ENCODE data around the gene RAB24.

Gene RAB24

GRCh38 chr5:177327539-177328522 is 24.3 kb upstream of the RAB24 start:
- no peaks in the 10 kb centered on the region; the same call in 1 of the 2 replicates for H3K36me3 ChIP-seq (ENCODE audit: insufficient read depth, low read length)
- peaks cover 24% of the 10 kb centered on the region for H3K4me1 ChIP-seq (ENCODE audit: insufficient read depth, low read length)
- H3K9ac ChIP-seq (ENCODE audit: low read depth, low read length) = no peak overlapping the region
- H3K9me3 ChIP-seq (ENCODE audit: control insufficient read depth, insufficient read depth, low read length) = no peaks in the 10 kb centered on the region

- Histone ChIP-seq H3K36me3 (ENCODE audit: insufficient read depth, low read length) (no peaks in the 10 kb centered on the region; the same call in 1 of the 2 replicates), H3K9me3 (ENCODE audit: control insufficient read depth, insufficient read depth, low read length) (no peaks in the 10 kb centered on the region), H3K9ac (ENCODE audit: low read depth, low read length) (no peak overlapping the region), H3K4me1 (ENCODE audit: insufficient read depth, low read length) (peaks cover 24% of the 10 kb centered on the region)
Observed at GRCh38 chr5:177325868-177326381, 22.4 kb upstream of the RAB24 start.

- no peaks in the 10 kb centered on the region for H3K36me3 ChIP-seq (ENCODE audit: insufficient read depth, low read length)
- peaks cover 16% of the 10 kb centered on the region for H3K4me1 ChIP-seq (ENCODE audit: insufficient read depth, low read length)
- no peak overlapping the region for H3K9ac ChIP-seq (ENCODE audit: low read depth, low read length)
- H3K9me3 ChIP-seq (ENCODE audit: control insufficient read depth, insufficient read depth, low read length) = no peaks in the 10 kb centered on the region
Observed at GRCh38 chr5:177320879-177321278, 17.4 kb upstream of the RAB24 start.

- H3K9ac ChIP-seq (ENCODE audit: low read depth, low read length) = no peak overlapping the region
- H3K4me1 ChIP-seq (ENCODE audit: insufficient read depth, low read length) = peaks cover 8% of the 10 kb centered on the region
- H3K9me3 ChIP-seq (ENCODE audit: control insufficient read depth, insufficient read depth, low read length) = no peaks in the 10 kb centered on the region
- no peaks in the 10 kb centered on the region for H3K36me3 ChIP-seq (ENCODE audit: insufficient read depth, low read length)
Observed at GRCh38 chr5:177319913-177320588, 16.5 kb upstream of the RAB24 start.

GRCh38 chr5:177317959-177318377 is 14.4 kb upstream of the RAB24 start:
- H3K9me3 ChIP-seq (ENCODE audit: control insufficient read depth, insufficient read depth, low read length) = no peaks in the 10 kb centered on the region
- H3K36me3 ChIP-seq (ENCODE audit: insufficient read depth, low read length) = no peaks in the 10 kb centered on the region
- no peak overlapping the region for H3K9ac ChIP-seq (ENCODE audit: low read depth, low read length)
- peaks cover 4% of the 10 kb centered on the region for H3K4me1 ChIP-seq (ENCODE audit: insufficient read depth, low read length)

GRCh38 chr5:177316005-177316404 is 12.5 kb upstream of the RAB24 start:
- Histone ChIP-seq H3K9ac (ENCODE audit: low read depth, low read length) (no peak overlapping the region), H3K4me1 (ENCODE audit: insufficient read depth, low read length) (peaks cover 4% of the 10 kb centered on the region), H3K9me3 (ENCODE audit: control insufficient read depth, insufficient read depth, low read length) (no peaks in the 10 kb centered on the region), H3K36me3 (ENCODE audit: insufficient read depth, low read length) (no peaks in the 10 kb centered on the region)

GRCh38 chr5:177315411-177315810 is 11.9 kb upstream of the RAB24 start:
- Histone ChIP-seq H3K4me1 (ENCODE audit: insufficient read depth, low read length) (peaks cover 4% of the 10 kb centered on the region), H3K36me3 (ENCODE audit: insufficient read depth, low read length) (no peaks in the 10 kb centered on the region), H3K9me3 (ENCODE audit: control insufficient read depth, insufficient read depth, low read length) (no peaks in the 10 kb centered on the region), H3K9ac (ENCODE audit: low read depth, low read length) (no peak overlapping the region)

- H3K36me3 ChIP-seq (ENCODE audit: insufficient read depth, low read length) = no peaks in the 10 kb centered on the region
Observed at GRCh38 chr5:177314376-177315342, 11.1 kb upstream of the RAB24 start.

GRCh38 chr5:177313561-177314259 is 10.2 kb upstream of the RAB24 start:
- Histone ChIP-seq H3K9me3 (ENCODE audit: control insufficient read depth, insufficient read depth, low read length) (no peaks in the 10 kb centered on the region), H3K36me3 (ENCODE audit: insufficient read depth, low read length) (no peaks in the 10 kb centered on the region; the same call in 1 of the 2 replicates), H3K9ac (ENCODE audit: low read depth, low read length) (no peak overlapping the region), H3K4me1 (ENCODE audit: insufficient read depth, low read length) (peaks cover 4% of the 10 kb centered on the region)

More at GRCh38 chr5:177314376-177315342, 11.1 kb upstream of the RAB24 start:
- Histone ChIP-seq H3K4me1 (ENCODE audit: insufficient read depth, low read length) (peaks cover 4% of the 10 kb centered on the region), H3K9me3 (ENCODE audit: control insufficient read depth, insufficient read depth, low read length) (no peaks in the 10 kb centered on the region), H3K9ac (ENCODE audit: low read depth, low read length) (no peak overlapping the region)

GRCh38 chr5:177312649-177313181 is 9.2 kb upstream of the RAB24 start:
- H3K9ac ChIP-seq (ENCODE audit: low read depth, low read length) = peak overlapping the region; percentile 83
- no peaks in the 10 kb centered on the region for H3K4me1 ChIP-seq (ENCODE audit: insufficient read depth, low read length)
- H3K36me3 ChIP-seq (ENCODE audit: insufficient read depth, low read length) = no peaks in the 10 kb centered on the region; the same call in 1 of the 2 replicates
- no peaks in the 10 kb centered on the region for H3K9me3 ChIP-seq (ENCODE audit: control insufficient read depth, insufficient read depth, low read length)

GRCh38 chr5:177311723-177312648 is 8.5 kb upstream of the RAB24 start, which contains the start of gene MXD3:
TSS of gene MXD3 (minus strand) at chr5:177311898. CDS start at chr5:177311830, 68 bp downstream.
- H3K4me1 ChIP-seq (ENCODE audit: insufficient read depth, low read length) = no peaks in the 10 kb centered on the region
- H3K36me3 ChIP-seq (ENCODE audit: insufficient read depth, low read length) = peaks cover under 1% of the 10 kb centered on the region
- peak within 1 kb of the TSS; percentile 83 for H3K9ac ChIP-seq (ENCODE audit: low read depth, low read length)
- no peaks in the 10 kb centered on the region for H3K9me3 ChIP-seq (ENCODE audit: control insufficient read depth, insufficient read depth, low read length)

GRCh38 chr5:177311392-177311722 is 7.8 kb upstream of the RAB24 start:
- peak overlapping the region; percentile 83 for H3K9ac ChIP-seq (ENCODE audit: low read depth, low read length)
- H3K36me3 ChIP-seq (ENCODE audit: insufficient read depth, low read length) = peaks cover 4% of the 10 kb centered on the region
- H3K9me3 ChIP-seq (ENCODE audit: control insufficient read depth, insufficient read depth, low read length) = no peaks in the 10 kb centered on the region
- no peaks in the 10 kb centered on the region for H3K4me1 ChIP-seq (ENCODE audit: insufficient read depth, low read length)
